Nephron (organoid): Measurements from ENCODE around the gene CHN2.

ENCODE experiments used
- H3K27ac Mint-ChIP-seq, 3 experiments: 2 replicates each; pipeline ENCODE4 v1.8.0; 2020; ENCODE audit warnings: mixed read lengths in 3 of 3, mild to moderate bottlenecking in 2 of 3, moderate library complexity in 1 of 3
- H3K27me3 Mint-ChIP-seq: 2 replicates; pipeline ENCODE4 v1.8.0; 2021; ENCODE audit warnings: low read depth, mild to moderate bottlenecking, moderate library complexity, mixed read lengths
- H3K36me3 Mint-ChIP-seq: 2 replicates; pipeline ENCODE4 v1.8.0; 2020; ENCODE audit warnings: low read depth, mixed read lengths
- H3K4me1 Mint-ChIP-seq: 2 replicates; pipeline ENCODE4 v1.8.0; 2020; ENCODE audit warnings: mixed read lengths
- H3K4me3 Mint-ChIP-seq, 3 experiments: 2 replicates each; pipeline ENCODE4 v1.8.0; 2020; ENCODE audit warnings: mild to moderate bottlenecking in 3 of 3, mixed read lengths in 3 of 3, moderate library complexity in 2 of 3
- H3K9me3 Mint-ChIP-seq: 2 replicates; pipeline ENCODE4 v1.8.0; 2020; ENCODE audit warnings: mixed read lengths
- TF ChIP-seq, protein P1 (sequence below), 3 experiments: fragments of 200-600 bp; sonication (generic); IDR thresholded peaks; one replicate each; pipeline ENCODE4 v1.5.0; 2021; ENCODE audit warnings: antibody characterized with exemption in 3 of 3; ENCODE audit not compliant: unreplicated experiment in 3 of 3

CHN2 gene

DNA sequence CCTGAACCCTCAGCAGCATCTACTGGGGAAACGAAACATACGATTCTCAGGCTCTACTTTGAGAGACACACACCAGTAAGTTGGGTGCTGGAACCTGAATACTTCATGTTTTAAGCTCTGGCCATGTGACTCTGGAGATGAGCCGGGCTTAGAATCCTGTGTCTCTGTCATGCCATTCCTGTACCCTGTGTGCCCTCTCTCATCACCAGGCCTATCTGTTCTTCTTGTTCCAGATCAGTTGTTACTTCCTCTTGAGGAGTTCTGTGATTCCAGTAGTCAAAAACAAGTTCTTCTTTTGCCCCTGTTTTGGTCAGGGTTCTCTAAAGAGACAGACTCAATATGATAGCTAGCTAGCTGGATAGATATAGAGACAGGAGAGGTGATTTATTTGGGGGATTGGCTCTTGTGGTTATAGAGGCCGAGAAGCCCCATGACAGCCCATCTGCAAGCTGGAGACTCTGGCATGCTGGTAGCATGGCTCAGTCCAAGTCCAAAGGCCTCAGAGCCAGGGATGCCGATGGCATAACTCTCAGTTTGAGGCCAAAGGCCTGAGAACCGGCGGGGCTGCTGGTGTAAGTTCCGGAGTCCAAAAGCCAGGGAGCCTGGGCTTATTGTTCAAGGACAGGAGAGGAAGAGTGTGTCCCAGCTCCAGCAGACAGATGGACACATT lies 54.3 kb downstream of the CHN2 start:
- TF ChIP-seq, protein P1, sequence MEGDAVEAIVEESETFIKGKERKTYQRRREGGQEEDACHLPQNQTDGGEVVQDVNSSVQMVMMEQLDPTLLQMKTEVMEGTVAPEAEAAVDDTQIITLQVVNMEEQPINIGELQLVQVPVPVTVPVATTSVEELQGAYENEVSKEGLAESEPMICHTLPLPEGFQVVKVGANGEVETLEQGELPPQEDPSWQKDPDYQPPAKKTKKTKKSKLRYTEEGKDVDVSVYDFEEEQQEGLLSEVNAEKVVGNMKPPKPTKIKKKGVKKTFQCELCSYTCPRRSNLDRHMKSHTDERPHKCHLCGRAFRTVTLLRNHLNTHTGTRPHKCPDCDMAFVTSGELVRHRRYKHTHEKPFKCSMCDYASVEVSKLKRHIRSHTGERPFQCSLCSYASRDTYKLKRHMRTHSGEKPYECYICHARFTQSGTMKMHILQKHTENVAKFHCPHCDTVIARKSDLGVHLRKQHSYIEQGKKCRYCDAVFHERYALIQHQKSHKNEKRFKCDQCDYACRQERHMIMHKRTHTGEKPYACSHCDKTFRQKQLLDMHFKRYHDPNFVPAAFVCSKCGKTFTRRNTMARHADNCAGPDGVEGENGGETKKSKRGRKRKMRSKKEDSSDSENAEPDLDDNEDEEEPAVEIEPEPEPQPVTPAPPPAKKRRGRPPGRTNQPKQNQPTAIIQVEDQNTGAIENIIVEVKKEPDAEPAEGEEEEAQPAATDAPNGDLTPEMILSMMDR (IDR thresholded peaks at IDR 0.05; ENCODE audit: unreplicated experiment in 3 of 3): no peak
- no peaks in the 10 kb centered on the region for H3K36me3 Mint-ChIP-seq
- H3K4me3 Mint-ChIP-seq: no peak overlapping the region
- peak overlapping the region in 1 of 3 experiments; percentile 75 for H3K27ac Mint-ChIP-seq
- no peaks in the 10 kb centered on the region for H3K4me1 Mint-ChIP-seq
- no peaks in the 10 kb centered on the region for H3K9me3 Mint-ChIP-seq
- H3K27me3 Mint-ChIP-seq: no peaks in the 10 kb centered on the region

DNA sequence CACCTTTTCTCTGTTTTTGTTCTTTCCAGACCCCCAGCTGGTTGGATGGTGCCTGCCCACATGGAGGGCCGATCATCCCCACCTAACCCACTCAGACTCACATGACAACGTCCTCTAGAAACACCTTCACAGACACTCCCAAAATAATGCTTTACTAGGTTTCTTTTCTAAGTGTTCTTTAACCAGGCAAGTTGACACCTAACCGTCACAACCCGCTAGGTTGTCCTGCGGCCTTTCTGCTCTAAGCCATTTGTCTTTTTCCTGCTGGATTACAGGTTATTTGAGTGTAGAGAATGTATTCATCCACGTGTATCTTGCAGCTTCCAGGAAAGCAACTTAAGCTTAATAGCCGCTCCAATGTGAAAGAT lies 54.8 kb downstream of the CHN2 start:
- H3K36me3 Mint-ChIP-seq: no peaks in the 10 kb centered on the region
- H3K9me3 Mint-ChIP-seq: no peaks in the 10 kb centered on the region
- no peaks in the 10 kb centered on the region for H3K27me3 Mint-ChIP-seq
- no peak overlapping the region for H3K4me3 Mint-ChIP-seq
- peak overlapping the region in 2 of 3 experiments; percentile 25 to 75 for H3K27ac Mint-ChIP-seq
- H3K4me1 Mint-ChIP-seq: no peaks in the 10 kb centered on the region
- TF ChIP-seq, protein P1 (IDR thresholded peaks at IDR 0.05; ENCODE audit: unreplicated experiment in 3 of 3): no peak

DNA sequence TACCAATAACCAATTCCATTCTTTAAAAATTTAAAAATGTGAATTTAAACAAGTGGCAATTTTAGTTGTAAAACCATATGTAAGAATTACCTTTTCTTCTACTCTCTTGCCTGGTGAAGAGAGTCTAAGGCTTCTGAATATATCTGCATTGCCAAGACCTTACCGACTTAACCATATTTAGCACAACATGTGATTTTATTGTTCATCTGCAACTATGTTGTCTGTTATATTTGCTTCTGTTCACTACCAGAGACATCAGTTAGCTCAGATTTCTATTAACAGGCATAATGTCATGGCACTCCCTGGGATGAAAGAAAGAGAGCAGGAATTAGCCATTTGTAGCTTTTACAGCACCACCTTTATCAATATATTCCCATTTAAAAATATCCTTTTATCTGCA lies 55.3 kb downstream of the CHN2 start:
- TF ChIP-seq, protein P1 (IDR thresholded peaks at IDR 0.05; ENCODE audit: unreplicated experiment in 3 of 3): no peak
- peak overlapping the region in 1 of 3 experiments; percentile 75 for H3K27ac Mint-ChIP-seq
- H3K36me3 Mint-ChIP-seq: no peaks in the 10 kb centered on the region
- no peaks in the 10 kb centered on the region for H3K27me3 Mint-ChIP-seq
- H3K4me1 Mint-ChIP-seq: no peaks in the 10 kb centered on the region
- no peaks in the 10 kb centered on the region for H3K9me3 Mint-ChIP-seq
- H3K4me3 Mint-ChIP-seq: no peak overlapping the region

DNA sequence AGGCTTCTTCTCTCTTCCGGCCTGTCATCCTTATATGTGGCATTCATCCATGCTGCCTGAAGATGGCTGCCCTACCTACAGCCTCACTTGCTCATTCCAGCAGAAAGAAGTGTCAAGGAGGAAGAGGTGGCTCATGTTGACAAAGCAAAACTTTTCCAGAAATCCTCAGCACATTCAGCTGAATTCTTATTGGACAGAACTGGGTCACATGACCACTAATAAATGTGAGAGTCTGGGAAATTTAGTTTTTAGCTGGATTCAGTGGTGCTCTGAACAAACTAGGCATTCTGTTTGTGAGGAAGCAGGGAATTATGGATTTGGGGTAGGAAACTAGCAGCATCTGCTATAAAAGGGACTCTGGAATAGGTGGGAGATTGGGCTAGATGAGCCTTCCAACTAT lies 58.6 kb downstream of the CHN2 start:
- Mint-ChIP-seq H3K4me3 (no peak overlapping the region), H3K4me1 (no peaks in the 10 kb centered on the region), H3K36me3 (no peaks in the 10 kb centered on the region)

DNA sequence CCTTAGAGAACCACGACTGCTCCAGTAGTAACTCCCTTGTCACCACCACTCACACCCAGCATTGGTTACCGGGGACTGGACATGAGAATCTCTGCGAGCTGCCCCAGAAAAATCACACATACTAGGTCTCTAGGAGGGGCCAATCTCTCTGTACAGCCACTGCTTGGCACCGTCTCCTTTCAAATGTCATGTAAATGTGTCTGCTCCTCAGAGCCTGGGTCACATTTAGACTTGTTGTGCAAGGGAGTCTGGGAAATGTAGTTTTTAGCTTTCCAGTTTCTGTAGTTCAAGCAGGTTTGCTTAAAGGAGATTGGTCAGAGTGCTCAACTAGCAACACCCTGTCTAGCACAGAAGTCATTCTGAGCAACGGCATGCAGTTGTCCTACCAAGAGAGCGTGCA lies 60.0 kb downstream of the CHN2 start:
- TF ChIP-seq, protein P1 (IDR thresholded peaks at IDR 0.05; ENCODE audit: unreplicated experiment in 3 of 3): no peak
- H3K27ac Mint-ChIP-seq: no peak overlapping the region
- H3K4me3 Mint-ChIP-seq: no peak overlapping the region
- no peaks in the 10 kb centered on the region for H3K36me3 Mint-ChIP-seq
- no peaks in the 10 kb centered on the region for H3K27me3 Mint-ChIP-seq
- H3K9me3 Mint-ChIP-seq: no peaks in the 10 kb centered on the region
- no peaks in the 10 kb centered on the region for H3K4me1 Mint-ChIP-seq

More for the DNA sequence above, 58.6 kb downstream of the CHN2 start:
- TF ChIP-seq, protein P1 (IDR thresholded peaks at IDR 0.05; ENCODE audit: unreplicated experiment in 3 of 3): no peak
- H3K9me3 Mint-ChIP-seq: no peaks in the 10 kb centered on the region
- no peaks in the 10 kb centered on the region for H3K27me3 Mint-ChIP-seq
- H3K27ac Mint-ChIP-seq: no peak overlapping the region

DNA sequence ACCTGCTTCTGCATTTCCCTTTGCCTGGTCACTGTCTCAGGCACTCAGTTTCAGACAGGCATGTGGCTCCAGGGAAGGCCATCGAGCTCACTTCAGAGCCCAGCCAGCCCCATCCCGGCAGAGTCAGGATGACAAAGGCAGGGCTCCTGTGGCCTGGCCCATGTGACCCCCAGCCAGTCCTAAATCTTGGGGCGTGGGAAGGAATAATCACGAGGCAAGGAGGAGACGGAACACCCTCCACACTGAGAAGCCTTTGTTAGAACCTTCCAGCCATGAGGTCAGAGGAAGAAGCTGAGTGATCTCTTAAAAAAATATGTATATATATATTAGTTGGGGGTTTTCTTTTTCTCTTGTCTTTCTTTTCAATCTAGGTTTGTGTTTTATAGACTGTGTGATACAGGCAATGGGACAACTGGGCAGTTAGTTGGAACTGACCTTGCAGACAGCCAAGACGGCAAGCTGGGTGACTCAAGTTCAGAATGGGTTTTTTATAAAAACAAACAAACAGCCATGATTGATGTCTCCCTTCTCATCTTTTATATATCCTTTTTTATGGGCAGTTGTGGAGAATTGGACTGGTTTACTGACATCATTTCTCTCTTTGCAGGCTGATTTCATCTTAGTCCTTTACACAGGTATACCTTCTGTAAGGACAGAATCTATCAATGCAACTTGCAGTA lies 60.8 kb downstream of the CHN2 start:
- TF ChIP-seq, protein P1 (IDR thresholded peaks at IDR 0.05; ENCODE audit: unreplicated experiment in 3 of 3): no peak
- Mint-ChIP-seq H3K27ac (peak overlapping the region in 1 of 3 experiments; percentile 16), H3K4me1 (no peaks in the 10 kb centered on the region)

More for the DNA sequence above, 60.8 kb downstream of the CHN2 start:
- no peak overlapping the region for H3K4me3 Mint-ChIP-seq
- no peaks in the 10 kb centered on the region for H3K27me3 Mint-ChIP-seq
- no peaks in the 10 kb centered on the region for H3K36me3 Mint-ChIP-seq
- H3K9me3 Mint-ChIP-seq: no peaks in the 10 kb centered on the region
